ENCODE measurements around the gene BDP1.

- no peak for TF ChIP-seq CTCF (IDR thresholded peaks at IDR 0.05; ENCODE audit: low read length)
- TF ChIP-seq EZH2 (IDR thresholded peaks at IDR 0.05; ENCODE audit: borderline replicate concordance, low read length): no peak
Measured at GRCh38 chr5:71586941-71587765, 131.7 kb downstream of the BDP1 start, which contains the start of gene MCCC2.
